ENCODE data around the gene MTREX.

GRCh38 chr5:55416306-55416705, 108.5 kb downstream of the MTREX start:
- TF ChIP-seq CTCF (conservative IDR thresholded peaks at IDR 0.05; ENCODE audit: low read length) (no peak), EZH2phosphoT487 (IDR thresholded peaks at IDR 0.05; ENCODE audit: borderline replicate concordance, low read depth, low read length) (no peak)
